GM18868 (cell line): ENCODE results near the gene GJA5.

Experiments
- ATAC-seq: cut with Tn5 transposase; IDR thresholded peaks from one replicate; pipeline ENCODE4 v1.9.1; 2021; ENCODE audit warnings: mild to moderate bottlenecking, moderate library complexity; ENCODE audit not compliant: unreplicated experiment

GJA5 gene

GRCh38 chr1:147768101-147768500, 7.7 kb upstream of the GJA5 start:
- ATAC-seq, result no peak

- no peak for ATAC-seq
These were observed 2.0 kb upstream of the GJA5 start for GRCh38 chr1:147762233-147763024.

- ATAC-seq, result no peak
These were observed 1.9 kb downstream of the GJA5 start for GRCh38 chr1:147758379-147759100.

- ATAC-seq, result no peak
These were observed 3.1 kb downstream of the GJA5 start for GRCh38 chr1:147757015-147757990.

- no peak for ATAC-seq
These were observed 4.1 kb downstream of the GJA5 start for GRCh38 chr1:147756341-147756740.

GRCh38 chr1:147754661-147755060, 5.7 kb downstream of the GJA5 start:
- no peak for ATAC-seq

GRCh38 chr1:147753081-147753480, 7.3 kb downstream of the GJA5 start:
- no peak for ATAC-seq

GRCh38 chr1:147752511-147752910, 7.9 kb downstream of the GJA5 start:
- no peak for ATAC-seq

- no peak for ATAC-seq
These were observed 9.1 kb downstream of the GJA5 start for GRCh38 chr1:147751346-147751745.

- ATAC-seq, result no peak
These were observed 9.7 kb downstream of the GJA5 start for GRCh38 chr1:147750618-147751217.

- no peak for ATAC-seq
These were observed 10.6 kb downstream of the GJA5 start for GRCh38 chr1:147749792-147750191.

GRCh38 chr1:147748676-147749350, 11.6 kb downstream of the GJA5 start:
- no peak for ATAC-seq

GRCh38 chr1:147747966-147748365, 12.4 kb downstream of the GJA5 start:
- no peak for ATAC-seq

- ATAC-seq, result no peak
These were observed 15.1 kb downstream of the GJA5 start for GRCh38 chr1:147745271-147745670.

GRCh38 chr1:147741065-147741464, 19.3 kb downstream of the GJA5 start:
- ATAC-seq, result no peak

- ATAC-seq, result no peak
These were observed 20.0 kb downstream of the GJA5 start for GRCh38 chr1:147740391-147740790.

- no peak for ATAC-seq
These were observed 21.5 kb downstream of the GJA5 start for GRCh38 chr1:147738739-147739476.

- ATAC-seq, result no peak
These were observed 22.3 kb downstream of the GJA5 start for GRCh38 chr1:147738129-147738528.

- ATAC-seq, result no peak
These were observed 23.5 kb downstream of the GJA5 start for GRCh38 chr1:147736883-147737282.

- ATAC-seq, result no peak
These were observed 25.0 kb downstream of the GJA5 start for GRCh38 chr1:147735423-147735822.
